Tibial artery (tissue), 4 donors: ENCODE results near the gene DRD2.

Experiments
- DNase-seq, 2 donors: peaks; one replicate each; pipeline ENCODE4 v3.0.0-alpha.2; 2019
- H3K27ac ChIP-seq, 2 donors: fragments of 200-600 bp; sonication (generic) in 1 of 2; 1 replicate in 1 of 2; 2 replicates in 1 of 2; pipeline ENCODE4 v1.5.1; 2018 to 2019; ENCODE audit warnings: mild to moderate bottlenecking in 1 of 2
- H3K27me3 ChIP-seq, 2 donors: fragments of 200-600 bp; sonication (generic) in 1 of 2; one replicate each; pipeline versions ENCODE4 v1.5.1 to v1.6.0; 2016 to 2019
- H3K36me3 ChIP-seq, 3 donors: fragments of 200-600 bp; sonication (generic) in 2 of 3; one replicate each; pipeline ENCODE4 v1.5.1; 2016 to 2019; ENCODE audit warnings: mild to moderate bottlenecking in 2 of 3
- H3K4me1 ChIP-seq, 4 donors: fragments of 200-600 bp; sonication (generic) in 2 of 4; 1 replicate in 3 of 4; 2 replicates in 1 of 4; pipeline ENCODE4 v1.5.1; 2016 to 2019
- H3K4me3 ChIP-seq, 2 donors: fragments of 200-600 bp; sonication (generic) in 1 of 2; 1 replicate in 1 of 2; 2 replicates in 1 of 2; pipeline ENCODE4 v1.5.1; 2018 to 2019; ENCODE audit warnings: mild to moderate bottlenecking in 2 of 2
- H3K9me3 ChIP-seq, 3 donors: fragments of 200-600 bp; sonication (generic) in 1 of 3; one replicate each; pipeline ENCODE4 v1.5.1; 2016 to 2019
- intact Hi-C: fragments of 100-400 bp; cut with DNase I; formaldehyde crosslinking; loops from one replicate; pipeline ENCODE4 v1.15.0; 2023; ENCODE audit warnings: low total_unique reads
- TF ChIP-seq, protein P1 (sequence below), 2 experiments: fragments of 200-600 bp in 1 of 2; fragments of 450-650 bp in 1 of 2; IDR thresholded peaks; one replicate each; pipeline ENCODE4 v1.5.1; 2017 to 2019; ENCODE audit warnings: antibody characterized with exemption in 2 of 2, mild to moderate bottlenecking in 1 of 2, moderate library complexity in 1 of 2

The DRD2 gene

DNA sequence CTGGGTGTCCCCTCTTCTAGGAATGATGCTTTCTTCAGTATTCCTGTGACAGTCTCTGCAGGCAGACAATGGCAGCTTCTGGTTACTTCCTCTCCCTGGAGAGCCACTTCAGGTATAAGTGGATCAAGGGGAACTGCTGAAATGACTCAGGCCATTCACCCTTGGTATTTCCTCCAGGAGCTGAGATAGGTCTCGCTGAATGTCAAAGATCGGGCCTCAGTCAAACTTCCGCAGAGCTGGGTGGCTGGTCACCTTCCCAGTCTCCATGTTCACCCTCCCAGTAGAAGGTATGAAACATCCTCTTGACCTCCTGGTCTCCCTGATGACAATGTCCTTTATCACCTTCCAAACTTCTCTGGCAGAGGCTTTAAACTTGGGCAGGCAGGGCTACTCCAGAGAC is 89.4 kb downstream of the DRD2 start:
- peaks cover 0 to 4% (median 0%) of the 10 kb centered on the region in 3 donors for H3K36me3 ChIP-seq
- intact Hi-C loops: no loop called here
- H3K4me1 ChIP-seq: peaks cover 0 to 12% (median 4%) of the 10 kb centered on the region in 4 donors
- H3K9me3 ChIP-seq: no peaks in the 10 kb centered on the region
- TF ChIP-seq, protein P1, sequence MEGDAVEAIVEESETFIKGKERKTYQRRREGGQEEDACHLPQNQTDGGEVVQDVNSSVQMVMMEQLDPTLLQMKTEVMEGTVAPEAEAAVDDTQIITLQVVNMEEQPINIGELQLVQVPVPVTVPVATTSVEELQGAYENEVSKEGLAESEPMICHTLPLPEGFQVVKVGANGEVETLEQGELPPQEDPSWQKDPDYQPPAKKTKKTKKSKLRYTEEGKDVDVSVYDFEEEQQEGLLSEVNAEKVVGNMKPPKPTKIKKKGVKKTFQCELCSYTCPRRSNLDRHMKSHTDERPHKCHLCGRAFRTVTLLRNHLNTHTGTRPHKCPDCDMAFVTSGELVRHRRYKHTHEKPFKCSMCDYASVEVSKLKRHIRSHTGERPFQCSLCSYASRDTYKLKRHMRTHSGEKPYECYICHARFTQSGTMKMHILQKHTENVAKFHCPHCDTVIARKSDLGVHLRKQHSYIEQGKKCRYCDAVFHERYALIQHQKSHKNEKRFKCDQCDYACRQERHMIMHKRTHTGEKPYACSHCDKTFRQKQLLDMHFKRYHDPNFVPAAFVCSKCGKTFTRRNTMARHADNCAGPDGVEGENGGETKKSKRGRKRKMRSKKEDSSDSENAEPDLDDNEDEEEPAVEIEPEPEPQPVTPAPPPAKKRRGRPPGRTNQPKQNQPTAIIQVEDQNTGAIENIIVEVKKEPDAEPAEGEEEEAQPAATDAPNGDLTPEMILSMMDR (IDR thresholded peaks at IDR 0.05): no peak
- no peak overlapping the region for H3K27ac ChIP-seq
- DNase-seq: no peak
- H3K4me3 ChIP-seq: no peak overlapping the region
- H3K27me3 ChIP-seq: peaks cover 0 to 22% of the 10 kb centered on the region in 2 donors

DNA sequence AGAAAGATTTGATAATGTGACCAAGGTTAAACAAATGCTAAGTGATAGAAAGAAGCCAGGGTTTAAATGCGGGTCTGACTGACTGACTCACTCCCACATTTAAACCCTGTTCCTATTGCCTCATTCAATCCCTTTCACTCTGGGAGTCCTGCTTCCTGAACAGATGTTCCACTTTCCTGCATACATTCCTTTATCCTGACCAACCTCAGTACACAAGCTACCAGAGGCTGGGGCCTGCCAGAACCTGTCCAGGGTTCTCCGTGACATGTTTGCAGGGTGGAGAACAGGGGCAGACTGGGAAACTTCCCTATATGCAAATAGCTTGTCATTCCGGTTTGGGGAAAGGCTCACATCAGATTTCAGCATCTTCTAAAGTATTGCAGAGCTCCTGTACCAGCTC is 90.6 kb downstream of the DRD2 start:
- no peak overlapping the region for H3K4me3 ChIP-seq
- no peaks in the 10 kb centered on the region for H3K9me3 ChIP-seq
- peaks cover 0 to 12% (median 4%) of the 10 kb centered on the region in 4 donors for H3K4me1 ChIP-seq
- H3K27ac ChIP-seq: no peak overlapping the region
- TF ChIP-seq, protein P1 (IDR thresholded peaks at IDR 0.05): no peak
- H3K27me3 ChIP-seq: peaks cover 0 to 22% of the 10 kb centered on the region in 2 donors
- peaks cover 0 to 9% (median 0%) of the 10 kb centered on the region in 3 donors for H3K36me3 ChIP-seq
- intact Hi-C loops: no loop called here
- no peak for DNase-seq

DNA sequence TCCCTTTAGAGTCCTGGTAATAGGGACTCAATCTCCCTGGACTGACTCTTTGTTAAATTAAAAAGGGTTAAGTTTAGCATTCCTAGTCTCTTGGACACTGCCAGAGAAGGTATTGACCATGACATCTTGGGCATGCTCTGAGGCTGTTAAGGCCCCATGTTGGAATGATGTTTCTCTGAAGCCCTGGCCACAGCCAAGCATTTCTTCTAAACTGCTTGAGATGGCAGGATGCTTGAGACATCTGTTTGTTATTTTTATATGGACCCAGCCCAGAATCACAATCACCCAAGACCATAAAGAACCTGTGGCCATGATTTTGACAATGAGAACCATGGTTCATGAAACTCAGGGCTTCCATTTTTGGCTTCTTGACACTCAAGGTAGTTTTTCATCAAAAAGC is 93.1 kb downstream of the DRD2 start:
- DNase-seq: no peak
- peaks cover 0 to 6% of the 10 kb centered on the region in 2 donors for H3K27me3 ChIP-seq
- no peaks in the 10 kb centered on the region for H3K9me3 ChIP-seq
- H3K27ac ChIP-seq: no peak overlapping the region
- H3K36me3 ChIP-seq: peaks cover 0 to 9% (median 0%) of the 10 kb centered on the region in 3 donors
- TF ChIP-seq, protein P1 (IDR thresholded peaks at IDR 0.05): no peak
- H3K4me1 ChIP-seq: peaks cover 0 to under 1% (median 0%) of the 10 kb centered on the region in 4 donors
- no peak overlapping the region for H3K4me3 ChIP-seq
- intact Hi-C loops: no loop called here

DNA sequence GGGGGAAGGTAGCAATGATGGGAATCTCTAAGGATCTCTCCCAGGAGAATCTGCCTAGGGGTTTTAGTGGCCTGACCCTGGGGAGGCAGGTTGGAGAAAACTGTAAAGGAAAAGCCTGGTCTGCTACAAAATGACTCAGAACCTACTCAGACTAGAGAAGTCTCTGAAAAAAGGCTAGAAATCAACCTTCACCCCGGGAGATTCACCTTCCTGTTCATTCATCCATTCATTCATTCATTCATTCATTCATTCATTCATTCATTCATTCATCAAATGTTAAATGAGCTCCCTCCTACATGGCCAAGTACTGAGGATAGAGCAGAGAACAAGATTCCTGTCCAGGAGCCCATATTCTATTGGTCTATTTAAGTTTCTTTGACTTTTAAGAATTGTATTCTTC is 96.5 kb downstream of the DRD2 start:
- TF ChIP-seq, protein P1 (IDR thresholded peaks at IDR 0.05): no peak
- no peaks in the 10 kb centered on the region for H3K27me3 ChIP-seq
- intact Hi-C loops: no loop called here
- no peaks in the 10 kb centered on the region for H3K4me1 ChIP-seq
- no peak overlapping the region for H3K27ac ChIP-seq
- peaks cover 0 to 9% (median 1%) of the 10 kb centered on the region in 3 donors for H3K36me3 ChIP-seq
- DNase-seq: no peak
- H3K9me3 ChIP-seq: no peaks in the 10 kb centered on the region
- no peak overlapping the region for H3K4me3 ChIP-seq

DNA sequence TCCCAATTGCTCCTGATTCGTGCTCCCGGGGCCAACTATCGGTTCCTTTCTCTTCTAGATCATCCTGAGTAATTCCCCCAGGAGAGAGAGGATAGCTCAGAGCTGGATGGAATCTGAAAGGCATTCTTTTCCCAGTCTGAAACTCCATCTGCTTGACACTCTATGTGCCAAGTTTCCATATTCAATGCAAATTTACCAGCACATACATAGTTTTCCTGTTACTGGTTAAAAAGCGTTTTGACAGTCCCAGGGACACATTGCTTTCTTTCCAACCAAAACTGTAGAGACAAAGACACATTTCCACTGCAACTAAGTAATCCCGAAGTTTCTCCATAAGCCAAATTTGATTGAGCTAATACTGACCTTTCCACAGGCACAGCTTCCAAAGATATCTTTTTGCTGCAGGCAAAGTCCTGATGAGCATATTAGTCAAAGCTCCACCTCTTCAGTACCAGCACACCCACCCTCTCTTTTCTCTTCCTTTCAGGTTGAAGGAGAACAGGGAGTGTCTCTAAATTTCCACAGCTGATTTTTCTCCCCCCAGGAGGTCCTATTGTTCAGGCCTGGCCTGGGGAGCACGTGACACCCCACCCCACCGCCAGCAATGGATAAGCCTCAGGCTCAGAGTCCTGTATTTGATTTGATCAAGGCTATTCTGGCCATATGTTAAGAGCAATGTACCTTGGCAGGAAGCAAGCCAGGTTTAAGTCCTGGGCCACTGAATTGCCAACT is 97.4 kb downstream of the DRD2 start:
- Histone ChIP-seq H3K27me3 (no peaks in the 10 kb centered on the region), H3K4me3 (no peak overlapping the region), H3K4me1 (no peaks in the 10 kb centered on the region), H3K9me3 (no peaks in the 10 kb centered on the region), H3K27ac (no peak overlapping the region), H3K36me3 (peaks cover 0 to 10% (median 9%) of the 10 kb centered on the region in 3 donors)
- DNase-seq: no peak
- intact Hi-C loops: no loop called here
- TF ChIP-seq, protein P1 (IDR thresholded peaks at IDR 0.05): no peak
